ENCODE results near the gene COL9A3. TPM values are rescaled to one million over a fixed set of nuclear protein-coding genes. Genes with fewer than 3 reads are reported as not detected.

The COL9A3 gene
- total RNA-seq, 1 experiment from 2014 or later, result 46.6 TPM

GRCh38 chr20:62770111-62770910 lies 46.5 kb upstream of the COL9A3 start:
- ATAC-seq (no peak), DNase-seq (ENCODE audit: low read depth, low spot score) (no peak)
- H3K27ac ChIP-seq (ENCODE audit: low read length), result no peak overlapping the region
- no peaks in the 10 kb centered on the region; the same call in 1 of the 2 replicates for H3K4me1 ChIP-seq (ENCODE audit: control insufficient read depth, insufficient read depth, low read length)
- intact Hi-C loops (cut with micrococcal nuclease; ENCODE audit: unreplicated experiment), result no loop called here
- BruUV-seq (replicated peaks), result no TSS peak
- no peaks in the 10 kb centered on the region for H3K36me3 ChIP-seq (ENCODE audit: control insufficient read depth, insufficient read depth, low read length)
- ChIA-PET POLR2A (no interaction called here), CTCF (no interaction called here)
- in situ Hi-C loops (cut with HindIII; ENCODE audit: low pct_unique_long_range_greater_than_20kb, low sequenced_read_pairs), result no loop called here
- TF ChIP-seq, protein P1, sequence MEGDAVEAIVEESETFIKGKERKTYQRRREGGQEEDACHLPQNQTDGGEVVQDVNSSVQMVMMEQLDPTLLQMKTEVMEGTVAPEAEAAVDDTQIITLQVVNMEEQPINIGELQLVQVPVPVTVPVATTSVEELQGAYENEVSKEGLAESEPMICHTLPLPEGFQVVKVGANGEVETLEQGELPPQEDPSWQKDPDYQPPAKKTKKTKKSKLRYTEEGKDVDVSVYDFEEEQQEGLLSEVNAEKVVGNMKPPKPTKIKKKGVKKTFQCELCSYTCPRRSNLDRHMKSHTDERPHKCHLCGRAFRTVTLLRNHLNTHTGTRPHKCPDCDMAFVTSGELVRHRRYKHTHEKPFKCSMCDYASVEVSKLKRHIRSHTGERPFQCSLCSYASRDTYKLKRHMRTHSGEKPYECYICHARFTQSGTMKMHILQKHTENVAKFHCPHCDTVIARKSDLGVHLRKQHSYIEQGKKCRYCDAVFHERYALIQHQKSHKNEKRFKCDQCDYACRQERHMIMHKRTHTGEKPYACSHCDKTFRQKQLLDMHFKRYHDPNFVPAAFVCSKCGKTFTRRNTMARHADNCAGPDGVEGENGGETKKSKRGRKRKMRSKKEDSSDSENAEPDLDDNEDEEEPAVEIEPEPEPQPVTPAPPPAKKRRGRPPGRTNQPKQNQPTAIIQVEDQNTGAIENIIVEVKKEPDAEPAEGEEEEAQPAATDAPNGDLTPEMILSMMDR (IDR thresholded peaks at IDR 0.05), result no peak
- TF ChIP-seq TCF7L2 (IDR thresholded peaks at IDR 0.05; ENCODE audit: low read depth, low read length) (no peak), POLR2AphosphoS5 (IDR thresholded peaks at IDR 0.05; ENCODE audit: low read depth, low read length) (no peak), REST (IDR thresholded peaks at IDR 0.05; ENCODE audit: insufficient read depth in 1 of 2, low read depth in 2 of 2, low read length in 1 of 2) (no peak), SIN3A (IDR thresholded peaks at IDR 0.05; ENCODE audit: borderline replicate concordance, insufficient read depth, low read depth, low read length) (no peak)
- no peak overlapping the region for H3K4me3 ChIP-seq (ENCODE audit: low read depth in 2 of 2, low read length in 2 of 2)
- H3K27me3 ChIP-seq (ENCODE audit: control insufficient read depth, insufficient read depth, low read length), result no peaks in the 10 kb centered on the region
- H3K9me3 ChIP-seq (ENCODE audit: control insufficient read depth, insufficient read depth, low read depth, low read length), result no peaks in the 10 kb centered on the region

DNA sequence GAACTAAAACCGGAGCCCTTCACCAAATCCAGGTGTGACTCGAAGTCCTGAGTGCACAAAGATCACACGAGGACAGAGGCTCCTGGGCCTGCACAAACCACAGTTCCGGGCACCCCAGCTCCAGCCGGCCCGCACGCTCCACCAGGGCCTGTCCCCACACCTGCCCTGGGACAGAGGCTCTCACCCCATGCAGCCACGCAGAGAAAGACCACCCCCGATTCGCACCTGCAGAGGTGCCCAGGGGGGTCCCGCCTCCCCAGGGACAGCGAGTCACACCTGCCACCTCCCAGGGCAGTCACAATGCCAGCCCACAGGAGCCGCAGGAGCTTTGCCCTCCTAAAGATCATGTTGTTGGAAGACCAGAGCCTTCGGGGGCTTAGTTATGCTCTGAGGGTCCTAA lies 45.9 kb upstream of the COL9A3 start:
- no peaks in the 10 kb centered on the region for H3K36me3 ChIP-seq (ENCODE audit: control insufficient read depth, insufficient read depth, low read length)
- CTCF ChIA-PET, result no interaction called here
- no peak for ATAC-seq
- no peak overlapping the region for H3K27ac ChIP-seq (ENCODE audit: low read length)
- POLR2A ChIA-PET, result no interaction called here
- H3K9me3 ChIP-seq (ENCODE audit: control insufficient read depth, insufficient read depth, low read depth, low read length), result no peaks in the 10 kb centered on the region
- H3K27me3 ChIP-seq (ENCODE audit: control insufficient read depth, insufficient read depth, low read length), result no peaks in the 10 kb centered on the region
- H3K4me3 ChIP-seq (ENCODE audit: low read depth in 2 of 2, low read length in 2 of 2), result no peak overlapping the region
- TF ChIP-seq REST (IDR thresholded peaks at IDR 0.05; ENCODE audit: insufficient read depth in 1 of 2, low read depth in 2 of 2, low read length in 1 of 2) (no peak), SIN3A (IDR thresholded peaks at IDR 0.05; ENCODE audit: borderline replicate concordance, insufficient read depth, low read depth, low read length) (no peak), TCF7L2 (IDR thresholded peaks at IDR 0.05; ENCODE audit: low read depth, low read length) (no peak), POLR2AphosphoS5 (IDR thresholded peaks at IDR 0.05; ENCODE audit: low read depth, low read length) (no peak)
- TF ChIP-seq, protein P1 (IDR thresholded peaks at IDR 0.05), result no peak
- no peaks in the 10 kb centered on the region; the same call in 1 of the 2 replicates for H3K4me1 ChIP-seq (ENCODE audit: control insufficient read depth, insufficient read depth, low read length)
- intact Hi-C loops (cut with micrococcal nuclease; ENCODE audit: unreplicated experiment), result no loop called here
- in situ Hi-C loops (cut with HindIII; ENCODE audit: low pct_unique_long_range_greater_than_20kb, low sequenced_read_pairs), result no loop called here
- DNase-seq (ENCODE audit: low read depth, low spot score), result no peak
- BruUV-seq (replicated peaks), result no TSS peak
